K562 (cell line): ENCODE results near the gene CDK4. TPM values are rescaled to one million over a fixed set of nuclear protein-coding genes. Genes with fewer than 3 reads are reported as not detected.

ENCODE experiments used
- ATAC-seq: fragments of 200-7000 bp; cut with Tn5 transposase; 3 replicates; pipeline ENCODE4 v1.9.1; 2020; ENCODE audit warnings: moderate library complexity
- BruUV-seq: library from RNA; stranded (reverse); fragments of 400-500 nt; replicated peaks from 2 replicates; lab custom pipeline; 2021; lab: Mats Ljungman, UMichigan
- CTCF ChIA-PET: fragments of 300-600 bp; formaldehyde crosslinking; extraction: SDS; loops from one replicate; lab custom pipeline; 2021; ENCODE audit warnings: low intra/inter-chr PET ratio; lab: Yijun Ruan, JAX
- POLR2A ChIA-PET: fragments of 300-600, 350-650 bp; sonication (Branson Sonifier 250); formaldehyde crosslinking; extraction: SDS; loops from one replicate; lab custom pipeline; 2021; ENCODE audit warnings: antibody characterized with exemption, inconsistent platforms; lab: Yijun Ruan, JAX
- DNase-seq, 4 experiments: peaks; one replicate each; pipeline versions ENCODE4 v3.0.0 to v3.0.0-alpha.2; 2011 to 2018; ENCODE audit warnings: low spot score in 3 of 4, mixed read lengths in 3 of 4; ENCODE audit errors: extremely low read depth in 1 of 4
- FAIRE-seq: peaks from 2 replicates; lab custom pipeline; 2011; peaks lifted over from hg19 to GRCh38; lab: Jason Lieb, UNC
- H2AFZ ChIP-seq: 2 replicates; pipeline ENCODE4 v1.6.0; 2011; ENCODE audit warnings: low read depth, low read length, control low read depth, inconsistent platforms
- H3K27ac ChIP-seq: fragments of 200-600 bp; 3 replicates; pipeline ENCODE4 v1.8.0; 2011; ENCODE audit warnings: low read depth, mild to moderate bottlenecking, control low read depth, inconsistent platforms, low read length, moderate library complexity, mixed read lengths; ENCODE audit errors: extremely low read depth
- H3K27me3 ChIP-seq, 2 experiments: fragments of 300-600 bp in 1 of 2; 2 replicates in 1 of 2; 3 replicates in 1 of 2; pipeline versions ENCODE4 v1.6.0 to v1.8.0; 2011; ENCODE audit warnings: inconsistent platforms in 2 of 2, low read length in 2 of 2, mild to moderate bottlenecking in 1 of 2, mixed read lengths in 1 of 2, moderate library complexity in 1 of 2; ENCODE audit not compliant: control insufficient read depth in 2 of 2, insufficient read depth in 2 of 2
- H3K36me3 ChIP-seq: fragments of 300-600 bp; 3 replicates; pipeline ENCODE4 v1.8.0; 2011; ENCODE audit warnings: mild to moderate bottlenecking, low read length, inconsistent platforms; ENCODE audit not compliant: control insufficient read depth, insufficient read depth
- H3K4me1 ChIP-seq, 2 experiments: fragments of 200-600 bp in 1 of 2; replicated peaks in 1 of 2; 2 replicates in 1 of 2; 3 replicates in 1 of 2; pipeline versions ENCODE4 v1.5.1 to v1.8.0; 2011; ENCODE audit warnings: inconsistent platforms in 2 of 2, low read length in 2 of 2, mild to moderate bottlenecking in 1 of 2, mixed read lengths in 1 of 2, moderate library complexity in 1 of 2; ENCODE audit not compliant: control insufficient read depth in 2 of 2, insufficient read depth in 2 of 2
- H3K4me2 ChIP-seq: 2 replicates; pipeline ENCODE4 v1.6.1; 2011; ENCODE audit warnings: low read length, control low read depth, inconsistent platforms, mixed read lengths; ENCODE audit not compliant: insufficient read depth
- H3K4me3 ChIP-seq: fragments of 200-600 bp; sonication (generic), shearing (Covaris generic); 2 replicates; pipeline ENCODE4 v1.5.1; 2016; ENCODE audit warnings: control low read depth, inconsistent platforms
- H3K79me2 ChIP-seq: fragments of 200-600 bp; 3 replicates; pipeline ENCODE4 v1.8.0; 2011; ENCODE audit warnings: low read length, inconsistent platforms; ENCODE audit not compliant: control insufficient read depth, insufficient read depth
- H3K9ac ChIP-seq, 2 experiments: 2 replicates each; pipeline versions ENCODE4 v1.6.0 to v1.6.1; 2011; ENCODE audit warnings: low read depth in 2 of 2, low read length in 2 of 2, control low read depth in 1 of 2, inconsistent platforms in 1 of 2, mild to moderate bottlenecking in 1 of 2, mixed read lengths in 1 of 2; ENCODE audit not compliant: insufficient read depth in 1 of 2
- H3K9me1 ChIP-seq: one replicate; pipeline ENCODE4 v1.6.0; 2011; ENCODE audit warnings: inconsistent platforms, mild to moderate bottlenecking, low read length, moderate library complexity; ENCODE audit not compliant: control insufficient read depth, insufficient read depth
- H3K9me3 ChIP-seq: replicated peaks from 2 replicates; pipeline ENCODE4 v1.5.1; 2011; ENCODE audit warnings: low read depth, low read length, inconsistent platforms; ENCODE audit not compliant: control insufficient read depth, insufficient read depth
- H4K20me1 ChIP-seq: replicated peaks from 2 replicates; pipeline ENCODE4 v1.6.1; 2011; ENCODE audit warnings: low read length, inconsistent platforms, mixed read lengths; ENCODE audit not compliant: control insufficient read depth, insufficient read depth
- ZNF253 ChIP-seq: fragments of 250-450 bp; sonication (Bioruptor Pico); conservative IDR thresholded peaks from 2 replicates; pipeline ENCODE4 v1.6.1; 2021; ENCODE audit warnings: mild to moderate bottlenecking
- WGBS: fragments of 100-300 bp; shearing (Covaris generic); methylation state at CpG from one replicate; pipeline ENCODE4 v1.1.6; 2016; ENCODE audit warnings: low coverage, mixed read lengths; ENCODE audit not compliant: insufficient coverage; ENCODE audit errors: missing lambda C conversion rate; 5-methylcytosine and 5-hydroxymethylcytosine counted together
- in situ Hi-C: fragments of 300-500 bp; cut with MboI; formaldehyde crosslinking; loops from 4 replicates; pipeline ENCODE4 v1.15.0; 2018; ENCODE audit warnings: inconsistent platforms, mixed read lengths
- intact Hi-C: fragments of 100-400 bp; cut with micrococcal nuclease; formaldehyde crosslinking; loops from 2 replicates; pipeline ENCODE4 v1.14.2; 2022
- polyA plus RNA-seq, 8 experiments: library from polyadenylated mRNA; depleted of rRNA in 4 of 8; stranded (reverse) in 5 of 8; unstranded in 3 of 8; fragments of >200 nt; fragmentation: Nextera tagmentation in 2 of 8; fragmentation: Illumina TruSeq in 1 of 8; extraction: Ambion mirVana in 2 of 8; extraction: Trizol in 1 of 8; gene quantifications; 2 replicates each; pipeline versions ENCODE4 v1.2.1 to v1.2.3, GENCODE V29; 2011 to 2014; ENCODE audit warnings: inconsistent platforms in 1 of 8, missing spikeins in 1 of 8
- total RNA-seq, 7 experiments: library from RNA; depleted of rRNA in 6 of 7; stranded (reverse); fragments of >200 nt in 6 of 7; fragmentation: Illumina TruSeq in 2 of 7; extraction: Trizol in 2 of 7; gene quantifications; 2 replicates each; pipeline versions ENCODE4 v1.2.1 to v1.2.3, GENCODE V29; 2011 to 2021; ENCODE audit warnings: low replicate concordance in 1 of 7
- TF ChIP-seq, protein P1 (sequence below): fragments of 250-450 bp; sonication (Bioruptor Pico); IDR thresholded peaks from 2 replicates; pipeline ENCODE4 v1.5.0; 2021; ENCODE audit warnings: mild to moderate bottlenecking, moderate library complexity

The CDK4 gene
- total and polyA plus RNA-seq, 9 of the 15 experiments (the other 6 are each of a cell fraction or from before 2014, with no cell fraction given): 37.8 to 436 (median 238) TPM

DNA sequence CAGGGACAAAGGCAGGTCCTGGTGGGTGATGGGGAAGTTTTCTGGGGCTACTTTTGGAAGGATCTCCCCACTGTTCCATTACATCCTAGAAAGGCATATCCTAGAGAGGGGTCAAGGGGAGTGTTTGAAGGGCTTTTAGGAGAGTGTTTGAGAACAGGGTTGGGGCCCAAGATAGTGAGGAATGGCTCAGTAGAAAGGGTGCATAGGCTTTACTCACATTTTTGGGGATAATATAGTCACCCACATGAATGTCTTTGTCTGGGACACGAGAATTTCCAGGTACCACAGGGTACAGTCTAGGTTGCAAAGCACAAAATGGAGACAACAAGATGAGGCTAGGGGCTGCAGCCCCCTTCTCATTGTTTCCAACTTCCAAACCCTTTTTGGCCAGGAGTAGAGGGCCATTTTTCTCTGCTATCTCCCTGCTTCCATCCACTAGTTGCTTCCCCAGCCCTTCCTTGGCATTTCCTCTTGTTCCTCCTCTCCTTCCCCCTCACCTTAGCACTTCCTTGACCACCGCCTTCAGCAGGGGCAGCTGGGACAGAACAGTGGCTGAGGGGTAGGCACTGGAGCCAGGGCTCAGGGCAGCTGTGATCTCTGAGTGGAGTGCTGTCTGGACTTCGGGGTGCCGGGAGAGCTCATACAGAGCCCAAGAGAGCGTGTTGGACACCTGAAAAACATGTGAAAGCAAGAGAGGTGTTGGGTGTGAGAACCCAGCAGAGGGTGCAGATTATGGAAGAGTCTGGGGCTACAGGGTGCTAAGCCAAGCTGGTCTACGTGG is 12.0 kb upstream of the CDK4 start:
- Histone ChIP-seq H2AFZ (no peak overlapping the region), H3K4me3 (no peak overlapping the region), H3K4me2 (no peak overlapping the region), H3K36me3 (peaks cover 14% of the 10 kb centered on the region; the same call in 2 of the 3 replicates), H4K20me1 (no peaks in the 10 kb centered on the region), H3K9me3 (no peaks in the 10 kb centered on the region), H3K4me1 (peaks cover 8 to 25% of the 10 kb centered on the region in 2 experiments), H3K9ac (0 out of 4 replicates have a peak overlapping the region, but pooled peaks of 1 of the 2 experiments have one; percentile 22), H3K27me3 (no peaks in the 10 kb centered on the region), H3K27ac (no peak overlapping the region), H3K79me2 (no peaks in the 10 kb centered on the region), H3K9me1 (no peaks in the 10 kb centered on the region)
- POLR2A ChIA-PET: interaction anchor here (0.7 kb wide), 2 partner anchors 8 to 122 kb away, joined by 3 to 5 read pairs; partner anchors contain the start of genes EEF1AKMT3 and METTL1
- FAIRE-seq (no peak), ATAC-seq (no peak), DNase-seq (no peak)
- in situ Hi-C loops: no loop called here
- intact Hi-C loops: no loop called here
- 58% methylated on average over 6 of the region's 6 CpGs for WGBS
- CTCF ChIA-PET: no interaction called here
- TF ChIP-seq ZNF253 (CRISPR knock-in tag): no peak
- TF ChIP-seq, protein P1, sequence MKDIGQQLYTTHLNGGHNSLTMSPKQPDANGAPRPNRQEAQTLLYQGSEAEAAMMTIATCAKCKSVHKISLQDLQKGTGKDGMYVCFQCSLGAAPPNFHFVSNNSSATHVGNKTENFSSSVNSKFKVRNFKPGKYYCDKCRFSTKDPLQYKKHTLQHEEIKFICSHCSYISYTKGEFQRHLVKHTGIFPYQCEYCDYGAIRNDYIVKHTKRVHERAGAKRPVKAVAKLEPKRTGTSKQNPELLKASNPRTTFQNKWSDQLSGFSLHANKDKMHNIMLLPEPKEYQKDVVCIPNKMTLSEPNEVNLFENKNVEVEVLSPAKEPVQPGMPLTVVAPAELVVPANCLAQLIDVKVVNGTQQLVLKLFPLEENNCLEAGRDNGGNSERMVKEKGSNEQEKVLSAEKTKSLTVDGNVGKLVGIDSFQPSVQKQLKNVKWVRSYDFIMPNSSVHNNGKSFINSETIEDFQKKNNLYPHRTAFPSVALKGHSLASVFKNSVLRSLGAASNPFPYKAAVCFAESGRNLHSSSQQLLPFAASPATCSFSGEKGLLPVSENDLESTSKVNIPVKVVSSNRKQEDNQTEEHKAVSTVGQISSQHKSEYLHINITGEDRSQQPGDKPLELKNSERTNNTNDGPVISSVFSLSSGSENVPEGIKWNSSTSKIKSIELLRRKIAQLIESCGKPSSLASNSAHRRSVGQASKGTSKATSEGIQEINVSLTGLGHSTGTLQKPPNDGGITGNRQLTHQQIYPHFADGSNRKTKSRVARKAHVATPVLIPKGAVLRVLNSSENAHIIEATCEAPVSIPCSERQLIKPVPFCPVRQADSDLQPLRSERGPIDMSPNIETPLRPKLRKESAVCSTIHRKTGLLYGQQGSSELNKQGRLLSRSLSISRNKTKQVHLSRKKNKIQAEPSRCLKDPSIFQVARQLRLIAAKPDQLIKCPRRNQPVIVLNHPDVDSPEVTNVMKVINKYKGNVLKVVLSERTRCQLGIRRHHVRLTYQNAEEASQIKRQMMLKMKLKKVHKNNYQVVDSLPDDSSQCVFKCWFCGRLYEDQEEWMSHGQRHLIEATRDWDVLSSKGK: no peak
- BruUV-seq: no TSS peak
